T-helper 1 cell (primary cell): ENCODE results near the gene SMIM13.

Experiments used
- DNase-seq, 5 donors: peaks; one replicate each; pipeline ENCODE4 v3.0.0-alpha.2; 2012 to 2020

SMIM13 gene

DNA sequence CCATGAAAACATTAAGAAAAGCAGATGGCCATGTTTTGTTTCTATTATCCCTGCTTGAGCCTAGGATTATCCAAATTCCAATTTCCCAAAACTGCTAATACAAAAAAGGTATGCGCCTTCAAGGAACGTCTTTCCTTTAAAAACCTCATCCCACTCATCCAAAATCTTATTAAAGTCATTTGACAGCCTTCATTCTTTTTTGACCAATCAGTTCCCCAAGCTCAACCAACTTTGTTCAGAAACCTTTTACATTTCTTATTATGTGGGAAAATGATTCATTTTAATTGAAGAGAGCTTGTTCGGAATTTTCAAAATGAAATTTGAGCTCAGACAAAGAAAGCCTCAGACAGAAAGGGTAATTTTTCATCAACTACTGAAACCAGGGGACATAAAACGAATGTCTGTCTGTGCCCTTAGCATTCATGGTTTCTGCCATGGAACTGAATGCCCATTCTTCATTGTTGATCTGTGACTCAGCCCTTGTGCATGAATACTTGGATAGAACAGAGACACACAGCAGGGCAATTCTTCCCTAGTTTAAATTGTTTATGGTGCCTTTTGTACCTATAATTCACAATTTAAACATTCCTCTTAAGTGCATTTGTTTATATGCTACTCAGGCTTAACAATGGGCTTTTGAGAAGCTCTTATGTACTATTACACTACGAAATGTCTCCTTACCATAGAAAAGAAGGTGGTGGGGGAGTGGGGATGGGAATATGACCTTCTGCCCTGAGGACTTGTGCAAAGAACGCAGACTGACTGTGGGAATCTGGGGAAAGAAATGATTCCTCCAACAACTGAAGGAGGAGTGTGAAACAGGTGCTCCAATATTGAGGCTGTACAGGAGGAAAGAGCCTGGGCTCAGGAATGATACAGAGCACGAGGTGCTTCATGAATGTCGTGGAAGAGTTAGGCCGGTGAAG lies 67.7 kb downstream of the SMIM13 start:
- no peak for DNase-seq

DNA sequence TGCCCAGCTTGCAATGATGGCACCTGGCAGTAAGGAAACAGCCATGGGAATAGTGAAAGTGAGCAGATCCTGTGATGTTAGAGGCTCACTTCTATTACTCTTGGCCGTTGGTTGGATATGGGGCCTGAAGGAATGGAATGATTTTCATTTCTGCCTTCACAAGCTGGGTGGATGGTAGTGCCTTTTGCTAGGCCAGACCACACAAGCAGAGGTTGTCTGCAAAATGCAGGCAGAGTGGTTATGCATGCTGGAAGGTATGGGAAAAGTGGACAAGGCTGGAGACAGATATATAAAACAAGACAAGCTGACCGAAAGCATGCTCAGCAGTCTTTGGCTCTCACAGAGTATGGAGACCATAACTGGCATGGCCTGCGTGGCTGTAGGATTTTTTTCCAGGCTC lies 68.6 kb downstream of the SMIM13 start:
- DNase-seq, result no peak

DNA sequence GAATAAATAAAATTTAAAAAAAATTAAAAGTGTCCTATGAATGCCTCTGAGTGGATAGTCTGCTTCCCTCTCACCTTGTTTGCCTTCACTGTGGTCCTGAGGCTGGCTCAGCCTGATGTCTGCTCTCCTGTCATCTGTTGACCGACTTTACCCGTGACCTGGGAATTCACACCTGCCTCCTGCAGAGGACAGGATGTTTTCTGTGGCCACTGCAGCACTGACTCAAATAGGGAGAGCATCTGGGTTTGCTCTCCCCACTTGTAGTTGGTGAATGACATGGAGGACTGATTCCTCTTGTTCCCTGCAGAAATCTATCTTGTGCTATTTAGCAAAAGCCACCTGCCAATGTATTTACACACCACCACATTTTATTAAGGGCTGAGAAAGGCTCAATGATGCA lies 70.3 kb downstream of the SMIM13 start:
- DNase-seq, result peak in 1 of 5 donors; percentile 66

DNA sequence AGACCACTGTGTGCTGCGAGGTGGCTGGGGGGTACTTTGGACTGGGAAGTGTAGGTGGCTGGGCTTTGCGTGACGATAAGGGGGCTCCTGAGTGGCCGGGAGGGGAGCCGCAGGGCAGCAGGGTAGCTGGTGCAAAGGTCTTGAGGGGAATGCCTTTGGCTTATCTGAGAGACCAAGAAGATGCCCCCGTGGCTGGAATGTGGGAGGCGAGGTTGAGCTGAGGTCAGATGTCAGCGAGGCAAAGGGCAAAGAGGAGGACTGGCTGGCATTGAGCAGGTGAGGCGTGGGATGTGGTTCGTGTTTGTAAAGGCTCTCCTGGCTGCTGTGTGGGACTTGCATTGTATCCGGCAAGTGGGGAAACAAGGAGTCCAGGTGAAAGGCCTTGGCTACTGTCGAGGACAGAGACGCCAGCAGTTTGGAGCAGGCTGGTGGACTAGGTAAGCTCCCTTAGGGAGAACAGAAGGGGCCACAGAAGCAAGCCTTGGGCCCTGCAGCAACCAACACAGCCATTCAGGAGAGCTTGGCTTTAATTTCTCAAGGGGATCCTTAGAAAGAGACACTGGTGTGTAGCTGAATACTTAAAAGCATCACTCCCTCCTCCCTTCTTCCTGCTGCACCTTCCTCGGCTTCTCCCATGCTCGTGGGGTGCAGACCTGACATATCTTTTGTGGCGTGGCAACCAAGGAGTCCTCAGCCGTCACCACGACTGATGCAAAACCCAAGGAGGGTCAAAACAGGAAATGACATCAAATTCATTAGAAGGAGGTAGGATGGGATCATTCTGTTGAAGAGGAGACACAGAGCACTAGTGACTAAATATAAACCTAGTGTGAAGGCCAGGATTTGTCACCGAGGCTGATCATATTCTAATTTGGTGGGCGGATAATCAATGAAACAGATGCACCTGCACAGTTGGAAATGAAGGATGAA lies 71.3 kb downstream of the SMIM13 start:
- DNase-seq, result peak in 1 of 5 donors; percentile 32

DNA sequence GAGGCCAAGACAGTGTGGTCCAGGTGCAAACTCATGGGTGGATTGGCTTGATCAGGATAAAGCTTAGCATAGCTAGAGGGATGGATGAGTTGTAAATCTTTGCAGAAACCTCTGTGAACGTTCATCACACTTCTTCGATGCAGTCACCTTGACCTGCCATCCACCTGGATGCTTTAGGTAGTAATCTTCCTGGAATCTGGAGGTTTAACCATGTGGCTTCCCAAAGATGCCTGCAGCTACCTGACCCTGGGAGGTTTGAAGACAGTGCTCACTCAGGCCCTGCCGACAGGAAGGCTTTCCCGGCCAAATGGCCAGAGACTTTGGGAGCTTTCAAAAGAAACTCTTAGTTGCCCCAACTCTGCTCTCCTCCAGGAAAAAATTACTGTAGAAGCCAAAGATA lies 73.3 kb downstream of the SMIM13 start:
- no peak for DNase-seq

DNA sequence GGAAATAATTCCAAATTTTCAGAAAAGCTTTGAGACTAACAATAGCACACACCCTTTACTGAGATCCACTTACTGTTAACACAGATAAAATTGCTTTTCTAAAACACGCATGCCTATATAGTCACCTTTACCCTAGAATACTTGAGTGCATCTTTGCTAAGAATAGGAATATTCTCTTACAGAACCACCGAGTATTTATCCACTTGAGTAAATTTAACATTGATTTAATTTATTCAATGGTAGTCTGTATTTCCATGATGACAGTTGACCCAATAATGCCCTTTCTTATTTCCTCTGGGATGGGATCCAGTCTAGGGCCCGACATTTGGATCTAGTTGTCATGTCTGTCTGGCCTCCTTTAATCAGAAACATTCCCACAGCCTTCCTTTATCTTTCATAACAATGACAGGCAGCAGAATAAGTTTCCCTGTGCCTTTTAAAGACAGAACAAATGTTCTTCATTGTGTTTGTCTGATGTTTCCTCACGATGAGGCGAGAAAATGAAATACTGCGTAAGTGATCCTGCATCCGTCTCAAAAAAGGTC lies 74.5 kb downstream of the SMIM13 start:
- DNase-seq, result no peak

GRCh38 chr6:11171952-11172351 lies 78.3 kb downstream of the SMIM13 start:
- DNase-seq, result no peak

DNA sequence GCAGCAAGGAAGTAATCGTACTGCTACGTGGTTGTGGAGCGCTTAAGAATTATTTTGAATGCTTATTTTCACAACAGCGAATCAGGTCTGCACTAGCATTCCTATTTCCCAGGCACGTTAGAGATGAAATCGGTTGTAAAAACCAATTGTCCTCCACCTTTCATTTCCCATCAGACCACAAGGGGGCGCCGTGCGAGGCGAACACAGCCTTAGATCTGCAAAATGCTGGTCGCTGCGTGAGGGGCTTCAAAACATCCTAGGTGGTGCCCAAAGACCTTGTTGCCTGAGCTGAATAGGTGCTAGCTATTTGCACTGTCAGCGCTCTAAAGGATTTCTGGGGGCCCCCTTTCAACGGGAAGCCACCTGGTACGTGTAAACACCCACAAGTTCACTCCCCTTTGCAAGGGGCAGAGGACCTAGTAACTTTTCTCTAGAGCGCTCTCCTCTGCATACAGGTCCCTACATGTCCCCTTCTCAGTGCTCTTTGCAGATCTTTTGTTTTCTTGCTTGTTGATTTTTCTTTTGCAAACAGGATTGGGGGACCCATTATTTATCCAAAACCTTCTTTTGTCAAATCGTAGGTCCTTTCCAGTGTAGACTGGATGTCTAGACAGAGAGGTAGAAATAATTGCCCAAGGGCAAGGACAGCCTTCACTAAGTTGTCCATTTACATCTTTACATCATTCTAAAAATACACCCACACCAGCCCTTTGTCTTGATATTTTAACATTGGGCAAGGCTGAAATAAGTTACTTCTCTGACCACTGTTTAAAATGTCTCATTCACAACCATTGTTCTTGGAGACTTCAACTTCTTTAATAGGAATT lies 79.1 kb downstream of the SMIM13 start:
- peak; percentile 43 to 73 (median 60) for DNase-seq

DNA sequence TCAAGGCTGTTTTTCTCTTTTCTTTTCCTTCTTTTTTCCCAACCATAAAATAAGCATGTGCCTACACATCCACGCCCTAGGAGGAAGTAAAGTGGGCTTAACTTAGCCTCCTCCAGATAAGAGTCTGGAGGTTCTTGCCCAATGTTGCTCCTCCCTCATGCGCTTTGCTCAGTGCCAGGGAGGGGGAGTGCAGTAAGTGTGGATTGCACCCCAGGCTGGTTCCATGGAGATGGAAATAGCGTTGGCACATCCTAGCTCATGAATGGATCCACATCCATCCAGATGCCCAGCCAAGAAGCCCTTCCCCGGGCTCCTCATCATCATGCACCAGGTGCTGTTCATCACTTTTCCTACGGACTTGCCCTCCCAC lies 80.6 kb downstream of the SMIM13 start:
- DNase-seq, result no peak

DNA sequence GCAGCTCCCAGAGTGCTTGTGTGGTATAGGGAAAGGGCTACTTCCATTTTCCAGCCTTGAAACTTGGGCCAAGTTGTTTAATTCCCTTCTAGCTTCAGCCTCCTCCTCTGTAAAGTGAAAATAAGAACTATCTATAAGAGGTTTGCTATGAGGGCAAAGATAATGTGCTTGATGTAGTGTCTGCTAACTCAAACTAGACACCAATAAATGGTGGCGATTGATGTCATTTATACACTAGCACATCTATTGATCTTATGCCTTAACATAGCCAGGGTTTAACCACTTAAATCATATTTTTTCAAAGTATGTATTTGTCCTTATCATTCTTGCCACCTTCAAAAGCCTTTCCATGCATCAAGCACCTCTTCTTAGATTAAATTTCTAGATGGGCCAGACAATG lies 83.6 kb downstream of the SMIM13 start:
- DNase-seq, result no peak

DNA sequence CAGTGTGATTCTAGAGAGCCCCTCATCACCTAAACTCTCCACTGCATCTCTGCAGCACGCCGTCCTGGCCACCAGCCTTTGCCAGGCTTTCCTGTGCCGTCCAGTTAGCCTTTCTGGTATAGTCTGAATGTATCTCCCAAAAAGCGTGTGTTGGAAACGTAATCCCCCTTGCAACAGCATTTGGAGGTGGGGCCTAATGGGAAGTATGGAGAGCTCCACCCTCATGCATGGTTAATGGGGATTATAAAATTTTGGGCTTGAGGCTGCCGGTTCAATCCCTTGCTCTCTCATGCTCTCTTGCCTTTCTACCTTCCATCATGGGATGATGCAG lies 85.4 kb downstream of the SMIM13 start:
- no peak for DNase-seq

- DNase-seq, result no peak
Observed at GRCh38 chr6:11179419-11180202, 86.0 kb downstream of the SMIM13 start.

DNA sequence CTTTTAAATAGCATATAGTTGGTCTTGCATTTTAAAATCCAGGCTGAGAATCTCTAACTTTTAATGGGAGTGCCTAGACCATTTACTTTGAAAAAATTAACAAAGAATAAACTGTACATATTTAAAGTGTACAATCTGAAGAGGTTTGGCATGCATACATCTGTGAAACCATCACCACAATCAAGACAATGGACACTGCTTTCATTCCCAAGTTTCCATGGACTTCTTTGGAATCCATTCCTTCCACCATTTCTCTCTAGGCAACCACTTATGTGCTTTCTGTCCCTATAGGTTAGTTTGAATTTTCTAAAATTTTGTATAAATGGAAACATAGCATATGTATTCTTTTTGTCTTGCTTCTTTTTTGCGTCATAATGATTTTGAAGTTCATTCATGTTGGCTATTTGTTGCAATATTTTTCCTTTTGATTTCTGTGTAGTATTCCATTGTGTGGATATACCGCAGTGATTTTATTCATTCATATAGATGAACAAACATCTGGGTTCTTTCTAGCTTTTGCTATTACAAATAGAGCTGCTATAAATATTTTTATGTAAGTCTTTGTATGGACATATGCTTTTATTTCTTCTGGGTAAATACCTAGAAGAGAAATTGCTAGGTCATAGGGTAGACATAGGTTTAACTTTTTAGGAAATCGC lies 88.0 kb downstream of the SMIM13 start:
- no peak for DNase-seq

DNA sequence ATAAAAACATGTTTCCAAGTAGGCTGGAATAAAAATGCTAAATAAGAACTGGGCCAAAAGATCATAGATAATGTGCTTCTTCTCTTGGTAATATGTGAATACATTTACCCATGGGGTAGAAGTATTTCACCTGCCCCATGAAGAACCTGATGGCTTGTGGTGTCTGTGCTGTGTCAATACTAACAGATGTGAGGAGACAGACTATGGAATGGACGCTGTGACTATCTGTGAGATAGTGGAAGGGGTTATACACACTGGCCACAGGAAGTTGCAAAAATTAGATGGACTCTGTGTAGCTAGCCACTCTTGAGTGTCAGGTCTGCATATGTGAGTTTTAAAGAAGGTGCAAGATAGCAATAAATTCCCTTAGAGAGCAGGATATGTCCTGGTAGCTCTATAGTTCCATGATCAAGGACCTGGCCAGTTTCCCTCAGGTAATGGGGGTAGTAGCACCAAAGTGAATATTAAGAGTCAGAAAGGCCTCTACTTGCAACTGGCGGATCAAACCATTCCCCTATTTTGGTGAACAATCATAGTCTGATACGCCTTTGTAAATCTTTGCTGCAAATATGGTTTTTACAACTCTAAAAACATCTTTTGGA lies 90.2 kb downstream of the SMIM13 start:
- no peak for DNase-seq

DNA sequence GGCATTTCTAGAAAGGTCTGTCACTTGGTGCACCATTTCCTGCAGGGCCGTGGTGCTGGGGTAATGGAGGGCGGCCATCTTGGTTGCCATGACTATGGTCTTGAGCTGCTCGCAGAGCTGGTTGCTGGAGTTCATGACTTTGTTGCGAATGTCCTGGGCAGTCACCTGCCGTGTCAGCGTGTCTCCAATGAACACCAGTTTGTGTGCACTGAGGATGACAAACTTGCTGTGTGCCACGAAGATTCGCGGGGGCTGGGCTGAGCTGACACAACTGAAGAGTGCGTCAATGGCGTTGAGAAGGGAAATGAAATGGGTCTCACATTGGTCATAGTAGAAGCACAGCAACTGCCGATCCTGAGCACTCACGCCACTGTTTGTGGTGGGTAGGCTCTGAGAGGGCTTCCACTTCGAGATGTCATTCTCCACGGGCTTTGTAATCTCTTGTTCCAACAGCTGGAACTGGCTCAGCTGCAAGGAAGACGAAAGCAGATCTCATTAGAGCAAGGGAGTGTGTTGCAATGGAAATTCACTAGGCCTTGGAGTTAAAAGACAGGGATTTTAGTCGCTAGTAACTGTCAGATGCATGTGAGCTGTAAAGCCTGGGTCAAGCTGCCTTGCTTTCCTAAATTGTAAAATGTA lies 91.7 kb downstream of the SMIM13 start:
- DNase-seq, result no peak

- DNase-seq, result no peak
Observed at GRCh38 chr6:11187301-11187700, 93.7 kb downstream of the SMIM13 start.
